NCI-H82 (cell line): ENCODE results near the gene TFDP3.

ENCODE experiments used
- DNase-seq: peaks from one replicate; lab custom pipeline; 2025; lab: John Stamatoyannopoulos, UW

The TFDP3 gene

GRCh38 chrX:133185938-133186337, 32.2 kb downstream of the TFDP3 start:
- DNase-seq, result no peak

DNA sequence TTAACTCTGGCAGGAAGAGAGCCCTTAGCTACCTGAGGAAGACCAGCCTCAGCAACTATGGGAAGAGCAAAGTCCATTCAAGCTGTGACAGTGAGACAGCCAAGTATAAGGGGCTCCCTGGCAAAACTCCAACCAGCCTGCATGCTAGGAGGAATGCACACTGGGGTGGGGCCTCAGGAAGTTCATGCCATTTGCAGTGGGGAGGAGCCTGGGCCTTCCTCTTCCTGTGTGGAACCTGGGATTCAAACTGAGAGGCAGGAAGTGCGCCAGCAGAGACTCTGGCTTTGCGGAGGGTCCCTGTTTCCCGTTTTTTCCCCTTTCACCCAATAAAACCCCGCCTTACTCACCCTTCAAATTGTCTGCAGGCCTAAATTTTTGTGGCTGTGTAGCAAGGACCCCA, 33.0 kb downstream of the TFDP3 start:
- no peak for DNase-seq

DNA sequence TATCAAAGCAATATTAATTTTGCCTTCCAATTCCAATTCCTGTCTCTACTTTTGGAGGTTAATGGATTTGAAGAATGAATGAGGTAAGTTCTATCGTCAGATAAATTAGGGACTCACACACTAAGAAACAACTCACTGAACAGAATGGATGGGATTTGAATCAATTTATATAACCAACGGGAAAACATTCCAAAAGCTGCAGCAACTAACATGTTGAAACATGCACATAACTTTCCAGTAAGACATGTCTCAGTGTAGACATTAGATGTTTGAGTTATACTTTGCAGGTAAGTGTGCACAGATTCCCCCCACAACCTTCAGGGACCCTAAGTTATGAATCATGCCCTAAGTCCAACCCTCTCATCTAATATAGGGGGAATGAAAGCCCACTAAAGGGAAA, 34.3 kb downstream of the TFDP3 start:
- DNase-seq, result no peak

DNA sequence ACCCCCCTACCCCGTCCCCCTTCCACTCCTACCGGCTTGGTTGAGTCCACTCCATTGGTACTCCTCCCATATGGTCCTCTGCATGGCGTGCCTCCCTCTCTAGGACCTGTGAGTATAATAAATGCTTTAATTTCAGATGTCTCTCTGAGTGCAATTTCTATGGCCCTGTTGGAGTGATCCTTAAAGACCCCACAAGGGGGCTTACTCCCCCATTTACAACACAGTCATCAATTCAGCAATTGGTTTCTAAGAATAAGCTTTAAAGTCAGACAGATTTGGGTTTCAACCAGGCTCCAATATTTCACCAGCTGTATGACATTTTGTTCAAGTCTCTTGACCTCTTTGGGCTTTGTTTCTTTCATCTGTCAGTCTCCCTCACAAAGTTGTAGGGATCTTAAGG, 38.7 kb downstream of the TFDP3 start:
- DNase-seq, result no peak

DNA sequence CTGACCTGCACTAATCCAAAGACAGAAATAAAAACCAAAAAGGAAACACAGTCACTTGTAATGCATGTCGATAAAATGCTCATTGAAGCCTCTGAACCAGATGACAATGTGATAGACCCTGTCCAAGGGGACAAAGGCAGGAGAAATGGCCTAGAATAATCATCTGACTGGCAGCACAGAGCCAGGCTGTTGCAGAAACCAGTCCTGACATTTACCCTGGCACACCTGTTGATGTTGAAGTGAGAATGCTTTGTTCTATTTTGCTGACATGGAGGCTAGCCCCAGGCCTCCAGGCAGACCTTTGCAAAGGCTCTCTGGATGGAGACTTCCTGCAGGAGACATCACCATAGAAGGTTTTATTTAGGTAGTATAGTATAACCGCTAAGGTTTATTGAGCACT, 41.0 kb downstream of the TFDP3 start:
- no peak for DNase-seq

DNA sequence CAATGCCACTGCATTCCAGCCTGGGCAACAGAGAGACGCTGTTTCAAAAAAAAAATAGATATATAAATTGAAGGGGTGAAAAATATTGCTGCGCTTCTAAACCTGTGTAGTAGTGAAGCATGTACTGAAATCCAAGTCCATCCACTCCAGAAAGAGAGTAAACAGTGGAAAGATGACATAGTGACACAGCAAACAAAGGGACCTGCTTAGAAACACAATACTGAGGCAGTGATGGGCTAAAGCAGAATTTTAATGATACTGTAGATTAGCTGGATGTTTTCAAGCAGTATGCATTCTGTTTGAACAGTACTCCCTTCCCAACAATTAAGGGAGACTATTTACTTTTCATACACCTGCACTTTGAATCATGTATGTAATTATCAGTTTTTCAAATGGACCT, 42.5 kb downstream of the TFDP3 start:
- DNase-seq, result no peak

DNA sequence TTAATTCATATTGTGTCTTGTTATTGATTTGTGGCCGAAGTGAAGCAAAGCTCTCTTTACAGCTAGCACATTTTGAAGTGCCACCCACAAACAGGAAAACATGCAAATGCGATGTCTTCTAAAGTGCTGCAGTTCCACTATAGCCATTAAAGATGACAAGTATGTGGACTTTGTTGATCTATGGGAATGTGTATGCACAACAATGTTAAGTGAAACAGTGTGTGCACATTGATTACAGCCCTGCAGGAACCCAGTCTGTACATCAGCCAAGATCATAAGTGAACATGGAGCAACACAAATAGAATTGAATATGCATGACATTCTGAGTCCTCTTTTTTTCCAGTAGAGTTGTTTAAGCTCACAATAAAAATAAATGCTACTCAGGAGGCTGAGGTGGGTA, 43.0 kb downstream of the TFDP3 start:
- no peak for DNase-seq

DNA sequence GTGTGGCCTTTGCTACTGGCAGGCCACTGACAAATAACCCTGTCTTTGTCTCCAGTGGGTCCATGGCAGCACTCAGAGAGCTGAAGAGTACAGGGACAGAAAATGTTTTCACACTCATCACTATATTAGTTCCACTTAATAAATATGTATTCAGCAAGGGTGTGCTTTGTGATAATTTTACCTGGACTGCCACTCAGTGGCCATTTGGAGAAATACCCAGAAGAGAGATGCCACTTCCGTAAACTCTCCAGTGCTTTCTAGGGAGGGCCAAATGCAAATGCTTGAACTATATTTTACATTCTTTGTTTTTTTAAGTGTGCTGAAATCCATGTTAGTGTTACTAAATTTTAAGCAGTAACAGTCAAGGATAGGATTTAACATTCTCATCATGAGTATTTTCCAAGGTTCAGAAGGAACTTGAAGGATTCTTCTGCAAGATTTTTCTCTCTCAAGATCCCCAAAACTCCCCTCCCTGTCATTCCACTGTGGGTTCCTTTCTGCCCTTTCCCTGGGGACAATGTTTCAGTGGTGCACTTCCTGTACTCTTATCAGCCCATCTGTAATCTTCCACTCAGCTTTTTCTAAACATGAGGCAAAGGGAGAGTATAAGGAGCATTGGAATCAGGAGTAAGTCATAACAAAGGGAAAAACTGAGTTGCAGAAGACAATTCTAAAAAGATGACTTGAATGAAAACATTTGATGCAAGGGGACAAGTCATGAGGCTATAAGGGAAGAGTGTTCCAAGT, 46.0 kb downstream of the TFDP3 start:
- peak; percentile 27 for DNase-seq
